SKM-1 (cell line): Measurements from ENCODE around the gene MVB12B.

ENCODE experiments used
- DNase-seq: peaks from one replicate; lab custom pipeline; 2025; ENCODE audit not compliant: unreplicated experiment; lab: John Stamatoyannopoulos, UW

Gene MVB12B

GRCh38 chr9:126303488-126303887 lies 23.1 kb upstream of the MVB12B start:
- DNase-seq, result no peak

- DNase-seq, result no peak
Observed at GRCh38 chr9:126304207-126304970, 22.2 kb upstream of the MVB12B start.

GRCh38 chr9:126304971-126305320 lies 21.7 kb upstream of the MVB12B start:
- DNase-seq, result no peak

GRCh38 chr9:126306071-126306647 lies 20.5 kb upstream of the MVB12B start:
- no peak for DNase-seq

- DNase-seq, result no peak
Observed at GRCh38 chr9:126307322-126308061, 19.1 kb upstream of the MVB12B start.

GRCh38 chr9:126309427-126310189 lies 17.0 kb upstream of the MVB12B start:
- no peak for DNase-seq

- no peak for DNase-seq
Observed at GRCh38 chr9:126312584-126313551, 13.8 kb upstream of the MVB12B start.

- no peak for DNase-seq
Observed at GRCh38 chr9:126316085-126316655, 10.5 kb upstream of the MVB12B start.

- no peak for DNase-seq
Observed at GRCh38 chr9:126317513-126317912, 9.1 kb upstream of the MVB12B start.

GRCh38 chr9:126318858-126319257 lies 7.8 kb upstream of the MVB12B start:
- no peak for DNase-seq

- no peak for DNase-seq
Observed at GRCh38 chr9:126319671-126320070, 7.0 kb upstream of the MVB12B start.

GRCh38 chr9:126320158-126320922 lies 6.3 kb upstream of the MVB12B start:
- no peak for DNase-seq

GRCh38 chr9:126321742-126322141 lies 4.9 kb upstream of the MVB12B start:
- no peak for DNase-seq

- DNase-seq, result no peak
Observed at GRCh38 chr9:126325821-126326220, 808 bp upstream of the MVB12B start.

GRCh38 chr9:126327006-126327713 lies 531 bp downstream of the MVB12B start:
- DNase-seq, result no peak

GRCh38 chr9:126327714-126328185 lies 1.1 kb downstream of the MVB12B start:
- no peak for DNase-seq

- no peak for DNase-seq
Observed at GRCh38 chr9:126328407-126328806, 1.8 kb downstream of the MVB12B start.

GRCh38 chr9:126329476-126330275 lies 3.0 kb downstream of the MVB12B start:
- DNase-seq, result no peak
